ENCODE data around the gene ALDH8A1. TPM values are rescaled to one million over a fixed set of nuclear protein-coding genes. Genes with fewer than 3 reads are reported as not detected.

Gene ALDH8A1
- total RNA-seq, 1 donor from 2014 or later: 0.30 TPM

- TF ChIP-seq CTCF (IDR thresholded peaks at IDR 0.05): no peak
- H3K27ac Mint-ChIP-seq (ENCODE audit: unreplicated experiment): no peak overlapping the region
- H3K27me3 Mint-ChIP-seq (ENCODE audit: unreplicated experiment): peaks cover 4% of the 10 kb centered on the region
- DNase-seq (ENCODE audit: extremely low spot score, unreplicated experiment): no peak
- no peak overlapping the region for H3K4me3 Mint-ChIP-seq (ENCODE audit: unreplicated experiment)
- no peaks in the 10 kb centered on the region for H3K4me1 Mint-ChIP-seq (ENCODE audit: unreplicated experiment)
- no peaks in the 10 kb centered on the region for H3K36me3 Mint-ChIP-seq (ENCODE audit: unreplicated experiment)
- H3K9me3 Mint-ChIP-seq (ENCODE audit: unreplicated experiment): peaks cover 9% of the 10 kb centered on the region
Observed at GRCh38 chr6:134896910-134897309, 53.0 kb downstream of the ALDH8A1 start.

GRCh38 chr6:134894800-134895199, 55.1 kb downstream of the ALDH8A1 start:
- Mint-ChIP-seq H3K27me3 (ENCODE audit: unreplicated experiment) (peaks cover 5% of the 10 kb centered on the region), H3K4me1 (ENCODE audit: unreplicated experiment) (no peaks in the 10 kb centered on the region), H3K27ac (ENCODE audit: unreplicated experiment) (no peak overlapping the region), H3K4me3 (ENCODE audit: unreplicated experiment) (no peak overlapping the region), H3K9me3 (ENCODE audit: unreplicated experiment) (peaks cover 9% of the 10 kb centered on the region), H3K36me3 (ENCODE audit: unreplicated experiment) (no peaks in the 10 kb centered on the region)
- DNase-seq (ENCODE audit: extremely low spot score, unreplicated experiment): no peak
- TF ChIP-seq CTCF (IDR thresholded peaks at IDR 0.05): no peak

GRCh38 chr6:134892362-134892761, 57.5 kb downstream of the ALDH8A1 start:
- Mint-ChIP-seq H3K4me1 (ENCODE audit: unreplicated experiment) (no peaks in the 10 kb centered on the region), H3K27me3 (ENCODE audit: unreplicated experiment) (peaks cover 5% of the 10 kb centered on the region), H3K27ac (ENCODE audit: unreplicated experiment) (no peak overlapping the region), H3K4me3 (ENCODE audit: unreplicated experiment) (no peak overlapping the region), H3K9me3 (ENCODE audit: unreplicated experiment) (peaks cover 9% of the 10 kb centered on the region), H3K36me3 (ENCODE audit: unreplicated experiment) (no peaks in the 10 kb centered on the region)
- DNase-seq (ENCODE audit: extremely low spot score, unreplicated experiment): no peak
- TF ChIP-seq CTCF (IDR thresholded peaks at IDR 0.05): no peak

GRCh38 chr6:134891633-134892032, 58.3 kb downstream of the ALDH8A1 start:
- no peak for DNase-seq (ENCODE audit: extremely low spot score, unreplicated experiment)
- peaks cover 9% of the 10 kb centered on the region for H3K9me3 Mint-ChIP-seq (ENCODE audit: unreplicated experiment)
- TF ChIP-seq CTCF (IDR thresholded peaks at IDR 0.05): no peak
- H3K27ac Mint-ChIP-seq (ENCODE audit: unreplicated experiment): no peak overlapping the region
- no peak overlapping the region for H3K4me3 Mint-ChIP-seq (ENCODE audit: unreplicated experiment)
- peaks cover 5% of the 10 kb centered on the region for H3K27me3 Mint-ChIP-seq (ENCODE audit: unreplicated experiment)
- H3K36me3 Mint-ChIP-seq (ENCODE audit: unreplicated experiment): no peaks in the 10 kb centered on the region
- H3K4me1 Mint-ChIP-seq (ENCODE audit: unreplicated experiment): no peaks in the 10 kb centered on the region

- TF ChIP-seq CTCF (IDR thresholded peaks at IDR 0.05): no peak
- no peaks in the 10 kb centered on the region for H3K36me3 Mint-ChIP-seq (ENCODE audit: unreplicated experiment)
- H3K4me1 Mint-ChIP-seq (ENCODE audit: unreplicated experiment): no peaks in the 10 kb centered on the region
Observed at GRCh38 chr6:134888316-134888715, 61.6 kb downstream of the ALDH8A1 start.

More at GRCh38 chr6:134888316-134888715, 61.6 kb downstream of the ALDH8A1 start:
- no peak for DNase-seq (ENCODE audit: extremely low spot score, unreplicated experiment)
- Mint-ChIP-seq H3K9me3 (ENCODE audit: unreplicated experiment) (peaks cover 9% of the 10 kb centered on the region), H3K4me3 (ENCODE audit: unreplicated experiment) (no peak overlapping the region), H3K27me3 (ENCODE audit: unreplicated experiment) (peaks cover 2% of the 10 kb centered on the region), H3K27ac (ENCODE audit: unreplicated experiment) (no peak overlapping the region)

Data from osteocyte (in vitro differentiated cells).